ENCODE data around the gene PELI3.

The PELI3 gene

DNA sequence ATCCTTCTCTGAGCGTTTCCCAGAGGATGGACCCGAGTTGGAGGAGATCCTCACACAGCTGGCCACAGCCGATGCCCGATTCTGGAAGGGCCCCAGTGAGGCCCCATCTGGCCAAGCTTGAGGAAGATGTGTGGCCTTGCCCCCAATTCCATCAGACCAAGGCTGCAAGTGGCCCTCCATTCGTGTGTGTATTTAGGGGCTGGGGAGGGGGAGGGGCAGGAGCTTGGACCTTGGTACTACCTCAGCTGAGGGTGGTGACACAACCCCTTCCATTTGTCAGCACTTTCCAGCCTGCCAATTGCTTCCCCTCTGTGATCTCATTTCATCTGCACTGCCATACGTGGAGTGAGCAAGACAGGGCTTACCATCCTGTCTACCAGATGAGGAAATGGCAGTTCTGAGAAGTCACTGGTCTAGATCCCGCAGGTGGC, 42.4 kb downstream of the PELI3 start:
- no peak for DNase-seq

GRCh38 chr11:66510271-66510989, 43.7 kb downstream of the PELI3 start, which contains the start of gene BBS1:
Gene BBS1, plus strand, starts transcription at chr11:66510635. Its CDS starts 25 bp downstream, at chr11:66510660.
- peak; percentile 90 for DNase-seq

- no peak for DNase-seq
Measured at GRCh38 chr11:66510990-66511339, 44.3 kb downstream of the PELI3 start.

DNA sequence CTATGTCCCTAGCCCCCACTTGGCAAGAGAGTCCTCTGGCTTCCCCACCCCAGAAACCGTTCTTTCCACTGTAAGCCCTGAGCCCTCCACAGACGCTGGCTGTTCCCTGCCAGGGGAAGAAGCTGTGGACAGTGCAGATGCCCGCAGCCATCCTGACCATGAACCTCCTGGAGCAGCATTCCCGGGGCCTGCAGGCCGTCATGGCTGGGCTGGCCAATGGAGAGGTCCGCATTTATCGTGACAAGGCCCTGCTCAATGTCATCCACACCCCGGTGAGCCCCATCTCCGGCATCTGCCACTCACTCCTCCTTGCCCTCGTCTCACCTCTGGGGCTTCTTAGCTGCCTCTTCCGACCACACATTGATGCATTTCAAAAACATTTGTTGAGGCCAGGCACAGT, 56.9 kb downstream of the PELI3 start:
- DNase-seq = no peak

GRCh38 chr11:66524304-66525040, 57.8 kb downstream of the PELI3 start:
- DNase-seq = no peak

All from NCI-H69 (cell line).